Activated gamma-delta T cell (primary cell): Measurements from ENCODE around the gene CLIC1.
"Not testable (repeated sequence)": the region's sequence is repeated elsewhere in the genome, so short reads cannot be mapped to it uniquely, and the experiment has no call there.

Source experiments
- DNase-seq: peaks from one replicate; lab custom pipeline; 2025; lab: John Stamatoyannopoulos, UW

The CLIC1 gene

GRCh38 chr6:31722173-31722572, 14.2 kb downstream of the CLIC1 start:
- DNase-seq: no peak

GRCh38 chr6:31721351-31722020, 14.8 kb downstream of the CLIC1 start, which contains the start of gene LY6G6C:
LY6G6C (minus strand) TSS chr6:31721746; CDS start chr6:31721679, 67 bp downstream.
- no peak for DNase-seq

- DNase-seq: no peak
Observed at GRCh38 chr6:31720196-31720770, 16.0 kb downstream of the CLIC1 start.

- no peak for DNase-seq
Observed at GRCh38 chr6:31719001-31719400, 17.3 kb downstream of the CLIC1 start.

GRCh38 chr6:31718265-31718664, 18.1 kb downstream of the CLIC1 start:
- no peak for DNase-seq

- no peak for DNase-seq
Observed at GRCh38 chr6:31717499-31718222, 18.7 kb downstream of the CLIC1 start.

GRCh38 chr6:31715022-31715958, 21.0 kb downstream of the CLIC1 start, which contains the start of gene LY6G6D:
LY6G6D (plus strand) TSS chr6:31715348; CDS start chr6:31715356, 8 bp downstream.
- DNase-seq: no peak

- DNase-seq: no peak
Observed at GRCh38 chr6:31713991-31714684, 22.2 kb downstream of the CLIC1 start.

GRCh38 chr6:31713465-31713864, 22.9 kb downstream of the CLIC1 start:
- no peak for DNase-seq

- DNase-seq: no peak
Observed at GRCh38 chr6:31712296-31712695, 24.0 kb downstream of the CLIC1 start.

- DNase-seq: no peak
Observed at GRCh38 chr6:31711233-31711632, 25.1 kb downstream of the CLIC1 start.

- no peak for DNase-seq
Observed at GRCh38 chr6:31710523-31711219, 25.7 kb downstream of the CLIC1 start.

- not testable (repeated sequence) for DNase-seq
Observed at GRCh38 chr6:31709157-31709556, 27.2 kb downstream of the CLIC1 start.

GRCh38 chr6:31708224-31708623, 28.1 kb downstream of the CLIC1 start:
- DNase-seq: no peak

- no peak for DNase-seq
Observed at GRCh38 chr6:31707701-31708100, 28.6 kb downstream of the CLIC1 start.

- DNase-seq: no peak
Observed at GRCh38 chr6:31706599-31706998, 29.7 kb downstream of the CLIC1 start, which contains the start of gene LY6G6F. LY6G6F (plus strand) TSS chr6:31706866; CDS start chr6:31706907, 41 bp downstream.

GRCh38 chr6:31705931-31706330, 30.4 kb downstream of the CLIC1 start:
- DNase-seq: no peak

- peak; percentile 89 for DNase-seq
Observed at GRCh38 chr6:31702819-31703716, 33.3 kb downstream of the CLIC1 start, which contains the start of gene ABHD16A. ABHD16A (minus strand) TSS chr6:31703324; CDS start chr6:31703281, 43 bp downstream.

- no peak for DNase-seq
Observed at GRCh38 chr6:31702405-31702818, 33.9 kb downstream of the CLIC1 start.
